HG03280 (cell line): ENCODE data around the gene EYS.
"Not testable (repeated sequence)": the region's sequence is repeated elsewhere in the genome, so short reads cannot be mapped to it uniquely, and the experiment has no call there.

Experiments
- ATAC-seq: cut with Tn5 transposase; IDR thresholded peaks from one replicate; pipeline ENCODE4 v1.9.1; 2021; ENCODE audit warnings: mild to moderate bottlenecking, moderate library complexity; ENCODE audit not compliant: unreplicated experiment

Gene EYS

GRCh38 chr6:64263778-64264177 lies 1443.2 kb downstream of the EYS start:
- no peak for ATAC-seq

GRCh38 chr6:64259372-64259771 lies 1447.7 kb downstream of the EYS start:
- ATAC-seq, result no peak

GRCh38 chr6:64258752-64259151 lies 1448.3 kb downstream of the EYS start:
- no peak for ATAC-seq

GRCh38 chr6:64258302-64258701 lies 1448.7 kb downstream of the EYS start:
- ATAC-seq, result no peak

DNA sequence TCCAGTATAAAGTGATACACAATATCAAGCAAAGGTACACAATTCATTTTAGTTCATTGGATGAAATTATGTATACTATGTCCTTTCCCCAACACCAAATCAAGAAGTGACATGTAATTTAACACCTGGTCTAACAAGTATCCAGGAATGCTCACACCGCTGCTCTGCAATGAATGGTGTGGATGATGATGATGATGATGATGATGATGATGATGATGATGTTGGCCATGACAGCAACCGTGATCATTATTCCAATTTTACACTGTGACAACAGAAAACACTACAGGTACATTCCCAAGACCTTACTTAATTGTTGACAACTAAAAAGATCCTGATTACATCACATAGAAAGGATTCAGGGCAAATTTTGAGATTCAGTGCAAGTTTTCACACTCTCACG lies 1449.4 kb downstream of the EYS start:
- no peak for ATAC-seq

DNA sequence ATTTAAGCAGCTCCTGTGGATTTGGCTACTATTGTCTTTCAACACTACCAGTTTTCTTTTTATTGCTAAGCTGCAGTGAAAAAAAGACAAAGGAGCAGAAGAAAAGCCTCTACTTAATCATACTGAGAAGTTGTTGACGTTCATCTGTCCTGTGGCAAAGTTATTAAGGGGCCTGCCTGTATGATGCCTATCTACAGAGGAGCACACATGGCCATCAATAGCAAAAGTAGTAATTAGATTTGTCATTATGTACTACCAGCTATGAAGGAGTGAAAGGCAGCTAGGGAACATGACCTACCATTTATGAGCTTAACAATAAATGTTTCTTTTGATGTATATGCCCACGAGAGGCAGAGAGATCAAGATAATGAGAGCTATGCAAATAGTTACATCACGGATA lies 1450.5 kb downstream of the EYS start:
- ATAC-seq, result no peak

- no peak for ATAC-seq
Observed at GRCh38 chr6:64255000-64255399, 1452.0 kb downstream of the EYS start.

DNA sequence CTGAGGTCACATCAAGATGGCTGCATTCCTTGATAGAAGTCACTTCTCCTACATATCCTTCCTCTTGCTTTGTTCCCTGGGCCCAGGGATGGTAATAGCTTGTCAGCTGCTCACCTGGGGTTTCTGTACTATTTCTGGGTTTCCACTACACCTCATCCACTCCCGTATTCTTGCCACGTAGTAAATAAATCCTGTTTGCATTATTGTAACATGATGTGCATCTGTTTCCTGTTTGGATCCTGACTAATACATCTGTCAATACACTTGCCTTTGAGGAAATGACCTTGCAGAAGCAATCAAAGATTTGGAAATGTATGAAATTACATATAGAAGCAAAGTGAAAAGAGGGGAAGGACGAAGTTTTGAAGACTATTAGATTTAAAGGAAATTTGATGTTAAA lies 1452.5 kb downstream of the EYS start:
- ATAC-seq, result no peak

DNA sequence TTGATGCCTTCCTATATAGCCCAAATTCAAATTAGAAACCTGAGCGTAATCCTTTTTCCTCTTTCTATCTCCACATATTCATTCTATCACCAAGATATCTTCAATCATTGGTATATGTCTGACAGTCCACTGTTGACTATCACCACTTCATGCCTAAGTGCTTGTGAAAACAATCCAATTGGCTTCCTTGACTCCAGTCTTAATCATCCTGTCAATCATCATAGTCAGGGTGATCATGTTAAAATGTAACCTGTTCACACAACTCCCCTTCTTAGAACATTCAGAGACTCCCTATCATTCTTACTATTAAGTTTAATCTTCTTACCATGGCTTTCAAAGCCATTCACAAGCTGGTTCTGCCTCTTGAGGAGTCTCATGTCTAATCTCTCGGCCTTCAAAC lies 1454.8 kb downstream of the EYS start:
- ATAC-seq, result no peak

- ATAC-seq, result no peak
Observed at GRCh38 chr6:64250126-64250525, 1456.9 kb downstream of the EYS start.

DNA sequence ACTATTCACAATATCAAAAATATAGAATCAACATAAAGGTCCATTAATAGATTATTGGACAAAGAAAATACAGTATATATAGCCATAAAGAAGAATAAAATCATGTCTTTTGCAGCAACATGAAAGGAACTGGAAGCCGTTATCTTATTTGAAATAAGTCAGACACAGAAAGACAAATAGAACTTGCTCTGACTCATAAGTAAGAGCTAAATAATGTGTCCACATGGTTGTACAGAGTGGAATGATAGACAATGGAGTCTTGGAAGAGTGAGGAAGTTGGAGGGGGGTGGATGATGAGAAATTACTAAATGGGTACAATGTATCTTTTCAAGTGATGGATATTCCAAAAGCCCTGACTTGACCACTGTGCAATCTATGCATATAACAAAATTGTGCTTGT lies 1457.9 kb downstream of the EYS start:
- no peak for ATAC-seq

GRCh38 chr6:64243618-64244017 lies 1463.4 kb downstream of the EYS start:
- ATAC-seq, result no peak

DNA sequence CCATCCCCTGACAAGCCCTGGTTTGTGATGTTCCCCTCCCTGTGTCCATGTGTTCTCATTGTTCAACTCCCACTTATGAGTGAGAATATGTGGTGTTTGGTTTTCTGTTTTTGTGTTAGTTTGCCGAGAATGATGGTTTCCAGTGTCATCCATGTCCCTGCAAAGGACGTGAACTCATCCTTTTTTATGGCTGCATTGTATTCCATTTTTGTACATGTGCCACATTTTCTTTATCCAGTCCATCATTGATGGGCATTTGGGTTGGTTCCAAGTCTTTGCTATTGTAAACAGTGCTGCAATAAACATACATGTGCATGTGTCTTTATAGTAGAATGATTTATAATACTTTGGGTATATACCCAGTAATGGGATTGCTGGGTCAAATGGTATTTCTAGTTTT lies 1468.1 kb downstream of the EYS start:
- ATAC-seq, result not testable (repeated sequence)

DNA sequence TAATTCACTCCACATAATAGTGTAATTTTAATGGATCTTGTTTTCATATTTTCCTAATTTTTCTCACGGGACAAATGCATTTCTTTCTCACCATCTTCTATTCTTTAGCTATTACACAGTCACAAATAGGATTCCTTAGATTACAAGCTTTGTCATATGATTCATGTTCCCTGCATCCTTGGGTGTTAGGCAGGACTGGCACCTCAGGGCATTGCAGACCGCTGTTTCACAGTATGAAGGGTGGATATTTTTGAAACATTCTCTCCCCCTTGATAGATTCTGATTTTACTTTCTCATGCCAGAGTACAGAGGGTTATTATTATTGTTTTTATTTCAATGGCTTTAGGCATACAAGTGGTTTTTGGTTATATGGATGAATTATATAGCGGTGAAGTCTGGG lies 1469.0 kb downstream of the EYS start:
- ATAC-seq, result no peak

GRCh38 chr6:64233746-64234145 lies 1473.3 kb downstream of the EYS start:
- ATAC-seq, result no peak

- no peak for ATAC-seq
Observed at GRCh38 chr6:64231928-64232327, 1475.1 kb downstream of the EYS start.

DNA sequence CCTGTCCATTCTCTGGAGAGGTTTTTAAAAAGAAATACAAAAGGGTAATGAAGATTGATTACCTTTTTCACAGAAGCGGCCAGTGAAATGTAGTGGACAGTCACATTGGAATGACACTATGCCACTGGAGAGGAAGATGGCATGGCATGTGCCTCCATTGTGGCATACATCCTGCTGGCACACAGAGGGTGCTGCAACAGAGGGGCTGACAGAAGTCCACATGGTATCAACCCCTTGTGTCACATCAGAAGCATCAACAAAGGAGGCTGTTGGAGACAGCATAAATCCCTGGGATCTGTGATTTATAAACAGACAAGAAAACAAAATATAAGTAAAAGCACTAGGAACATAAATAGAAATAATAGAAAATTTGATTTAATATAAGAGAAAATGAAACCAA lies 1476.5 kb downstream of the EYS start:
- ATAC-seq, result no peak

DNA sequence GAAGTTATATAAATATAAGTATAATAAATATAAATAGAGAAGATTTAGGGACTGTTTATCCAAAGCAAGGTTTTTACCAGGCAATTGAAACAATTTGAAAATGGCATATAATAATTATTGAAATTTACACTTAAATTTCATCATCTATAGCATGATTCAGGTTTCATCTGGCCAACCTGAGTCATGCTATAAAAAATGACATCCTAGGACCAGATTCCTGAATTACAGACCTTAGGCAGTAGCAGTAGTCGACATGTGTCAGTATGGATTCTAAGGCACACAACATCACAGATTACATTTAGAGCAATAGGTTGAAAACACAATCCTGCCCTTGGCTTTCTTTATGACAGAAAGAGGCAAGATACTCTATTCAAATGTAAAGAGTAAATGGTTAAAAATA lies 1479.2 kb downstream of the EYS start:
- ATAC-seq, result no peak

GRCh38 chr6:64225503-64225902 lies 1481.5 kb downstream of the EYS start:
- no peak for ATAC-seq

- ATAC-seq, result no peak
Observed at GRCh38 chr6:64224819-64225218, 1482.2 kb downstream of the EYS start.

GRCh38 chr6:64221776-64222175 lies 1485.2 kb downstream of the EYS start:
- ATAC-seq, result no peak

DNA sequence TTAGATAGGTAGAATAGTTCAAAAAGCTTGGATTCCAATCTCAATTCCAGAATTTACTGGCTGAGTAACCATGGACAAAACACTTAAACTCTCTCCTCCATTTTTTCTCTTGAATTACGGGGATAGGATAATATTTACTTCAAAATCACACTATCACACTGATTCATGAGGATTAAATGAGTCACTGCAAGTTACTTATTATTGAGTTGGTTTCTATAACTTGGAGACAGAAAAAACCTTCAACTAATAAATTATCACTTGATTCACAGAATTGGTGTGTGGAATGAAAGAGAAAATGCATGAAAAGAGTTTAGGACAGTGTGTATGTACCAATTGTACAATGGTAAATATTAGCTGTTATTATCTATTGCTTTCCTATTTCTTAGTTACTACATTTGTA lies 1486.2 kb downstream of the EYS start:
- ATAC-seq, result no peak

DNA sequence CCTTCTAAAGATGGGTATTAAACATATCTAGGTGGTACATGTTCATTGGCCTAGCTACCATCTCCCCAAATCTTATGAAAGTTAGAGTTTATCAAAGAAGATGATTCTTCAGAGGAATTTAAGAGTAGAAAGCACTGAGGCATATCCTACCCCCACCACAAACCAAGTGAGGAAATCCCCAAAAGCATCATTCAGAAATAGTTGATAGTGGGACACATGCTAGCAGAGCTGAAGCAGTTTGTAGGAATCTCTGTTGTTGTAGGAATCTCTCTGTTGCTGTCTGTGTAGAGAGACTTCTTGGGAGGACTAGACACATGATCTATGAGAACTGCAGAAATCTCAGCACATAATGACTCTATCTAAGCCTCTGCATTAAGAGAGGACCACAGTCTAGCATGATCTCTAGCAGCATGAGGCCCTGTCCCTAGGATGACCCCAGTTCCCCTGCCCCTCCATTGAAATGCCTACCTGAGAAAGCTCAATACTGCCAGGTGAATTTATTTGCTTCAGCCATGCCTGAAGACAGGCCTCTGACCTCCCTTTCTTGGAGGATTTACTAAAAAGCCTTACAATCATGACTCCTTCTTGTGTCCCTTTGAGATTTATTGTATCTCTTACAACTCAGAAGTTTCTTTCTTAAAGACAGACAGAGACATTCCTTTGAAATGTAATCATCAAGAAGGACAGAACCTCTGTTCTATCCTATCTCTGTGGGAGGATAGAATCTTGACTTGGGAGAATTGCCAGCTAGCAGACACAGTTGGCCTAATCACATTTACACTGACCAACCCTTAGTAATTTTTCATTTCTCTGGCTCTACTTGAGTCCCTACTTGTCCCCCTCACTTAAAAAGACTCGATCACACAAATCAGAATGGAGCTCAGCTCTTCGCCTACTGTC lies 1489.1 kb downstream of the EYS start:
- ATAC-seq, result no peak
